SW 1271 (cell line): ENCODE results near the gene STAT1.

Experiments used
- DNase-seq, 2 experiments: peaks; one replicate each; lab custom pipeline; 2025; lab: John Stamatoyannopoulos, UW

The STAT1 gene

GRCh38 chr2:191031256-191031655, 17.3 kb upstream of the STAT1 start:
- DNase-seq = no peak

- DNase-seq = peak; percentile 19 to 43
These were observed 16.7 kb upstream of the STAT1 start for GRCh38 chr2:191030521-191031154.

DNA sequence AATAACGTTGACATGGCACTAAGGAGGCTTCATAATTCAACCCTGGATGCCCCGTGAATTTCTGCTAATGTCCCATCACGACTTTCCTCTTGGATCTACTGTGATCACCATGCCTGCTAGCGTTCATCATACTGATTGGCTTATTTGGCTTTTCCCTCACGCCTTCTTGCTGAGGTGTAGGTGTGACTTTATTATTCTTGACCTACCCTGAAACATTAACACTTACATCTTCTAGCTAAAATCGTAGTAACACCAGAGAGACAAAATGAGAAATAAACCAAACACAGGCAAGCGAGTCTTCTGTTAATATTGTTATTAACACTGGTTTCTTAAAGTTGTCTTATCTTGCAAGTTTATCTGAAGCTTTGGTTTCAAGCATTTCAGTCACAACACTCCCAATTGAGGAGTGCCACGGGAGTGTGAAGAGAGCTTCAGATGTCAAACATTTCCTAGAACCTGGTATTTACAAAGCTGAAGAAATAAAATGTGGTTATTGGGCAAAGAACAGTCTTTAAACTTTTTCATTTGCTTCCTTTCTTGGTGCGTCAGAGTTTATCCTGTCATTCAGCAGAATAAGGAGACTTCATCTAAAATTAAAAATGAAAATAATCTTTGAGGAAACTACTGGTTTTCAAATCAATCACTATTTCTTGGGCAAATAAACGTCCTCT, 15.4 kb upstream of the STAT1 start:
- DNase-seq = no peak

GRCh38 chr2:191026377-191026776, 12.4 kb upstream of the STAT1 start:
- no peak for DNase-seq

- no peak for DNase-seq
These were observed 11.2 kb upstream of the STAT1 start for GRCh38 chr2:191025135-191025534.

DNA sequence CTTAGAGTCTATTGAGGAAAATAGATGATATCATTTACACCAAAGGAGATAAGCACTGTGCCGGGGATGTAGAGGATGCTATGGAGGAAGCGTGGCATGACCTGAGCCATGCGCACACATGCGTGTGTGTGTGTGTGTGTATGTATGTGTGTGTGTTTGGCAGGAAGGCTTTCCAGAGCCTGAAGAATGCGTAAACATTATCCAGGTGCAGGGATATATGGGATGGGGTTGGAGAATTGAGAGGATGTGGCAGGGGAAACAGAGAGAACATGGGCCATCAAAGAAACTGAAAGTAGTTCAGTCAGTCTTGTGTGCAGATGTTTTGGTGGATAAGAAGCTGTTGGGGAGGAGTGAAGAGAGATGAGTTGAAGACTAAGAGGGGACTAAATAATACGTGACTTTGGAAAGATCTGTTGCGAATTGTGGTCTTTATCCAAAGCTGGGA, 9.3 kb upstream of the STAT1 start:
- no peak for DNase-seq

DNA sequence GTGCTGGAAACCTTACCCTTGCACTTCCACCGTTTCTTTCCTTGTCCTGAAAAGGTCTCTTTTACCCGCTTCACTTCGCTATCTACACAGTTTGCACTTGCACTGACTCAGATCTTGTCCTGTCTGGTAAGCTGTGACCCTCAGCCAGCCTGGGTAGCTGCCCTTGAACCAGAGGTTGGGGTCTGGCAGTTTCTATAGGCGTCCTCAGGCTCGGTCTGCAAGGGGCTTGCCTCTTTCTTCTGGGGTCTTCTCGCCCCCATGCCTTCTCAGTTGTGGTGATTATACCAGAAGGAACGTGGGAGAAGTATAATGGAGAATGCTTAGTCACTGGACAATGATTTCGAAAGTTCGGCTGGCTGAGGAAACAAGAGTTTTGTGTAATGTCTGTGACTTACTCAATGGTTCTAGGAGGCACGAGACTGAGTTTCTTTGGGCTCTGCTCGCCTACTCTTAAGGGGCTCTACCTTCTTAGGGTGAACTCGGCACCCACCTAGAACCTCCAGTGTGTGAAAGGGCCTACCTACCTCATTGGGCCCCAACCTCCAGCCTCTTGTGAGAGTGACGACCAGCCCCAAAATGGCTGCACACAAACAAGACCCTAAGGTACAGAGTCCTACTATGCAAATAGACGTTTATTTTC, 6.9 kb upstream of the STAT1 start:
- DNase-seq = peak; percentile 19 to 51

DNA sequence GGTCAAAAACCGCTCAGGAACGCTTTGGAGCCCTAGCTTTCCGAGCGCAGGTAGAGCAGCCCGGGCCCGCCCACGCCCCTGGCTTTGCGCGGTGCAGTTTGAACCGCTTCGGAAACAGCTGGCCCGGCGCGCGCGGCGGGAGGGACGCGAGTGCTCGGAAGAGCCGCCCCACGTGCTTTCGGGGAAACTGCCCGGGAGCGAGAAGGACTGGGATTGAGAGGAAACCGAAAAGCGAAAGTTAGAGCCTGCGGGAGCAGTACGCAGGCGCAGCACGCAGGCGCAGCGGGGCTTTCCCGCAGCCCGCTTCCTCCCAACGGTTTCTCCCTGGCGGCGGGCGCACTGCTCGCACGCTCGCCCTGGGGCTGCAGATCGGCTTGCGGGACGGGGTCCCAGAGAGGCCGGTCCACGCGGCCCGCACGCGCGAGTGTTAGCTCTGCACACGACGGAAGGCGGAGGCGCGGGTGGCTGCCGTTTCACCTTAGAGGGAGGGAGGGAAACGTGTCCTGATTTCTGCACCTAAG, 6.3 kb upstream of the STAT1 start:
- peak; percentile 77 to 97 for DNase-seq

DNA sequence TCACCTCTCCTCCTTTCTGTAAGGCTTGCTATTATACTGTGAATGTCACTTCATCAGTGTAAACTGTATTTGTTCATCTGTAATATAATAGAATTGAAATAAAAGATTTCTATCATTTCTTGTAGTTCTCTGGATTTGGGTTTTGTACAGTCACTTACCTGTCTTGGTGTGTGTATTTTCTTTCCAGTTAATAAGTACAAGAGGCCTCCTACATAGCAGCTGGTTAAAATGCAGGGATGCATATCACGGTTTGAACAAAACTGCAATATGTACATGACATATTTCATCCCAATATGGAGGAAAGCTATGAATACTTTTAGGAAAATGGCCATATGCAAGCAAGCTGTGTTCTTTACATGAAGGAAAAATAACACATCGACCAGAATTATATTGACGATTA, 5.4 kb upstream of the STAT1 start:
- no peak for DNase-seq

- DNase-seq = no peak
These were observed 4.7 kb upstream of the STAT1 start for GRCh38 chr2:191018643-191019119.

GRCh38 chr2:191018048-191018447, 4.1 kb upstream of the STAT1 start:
- DNase-seq = no peak

DNA sequence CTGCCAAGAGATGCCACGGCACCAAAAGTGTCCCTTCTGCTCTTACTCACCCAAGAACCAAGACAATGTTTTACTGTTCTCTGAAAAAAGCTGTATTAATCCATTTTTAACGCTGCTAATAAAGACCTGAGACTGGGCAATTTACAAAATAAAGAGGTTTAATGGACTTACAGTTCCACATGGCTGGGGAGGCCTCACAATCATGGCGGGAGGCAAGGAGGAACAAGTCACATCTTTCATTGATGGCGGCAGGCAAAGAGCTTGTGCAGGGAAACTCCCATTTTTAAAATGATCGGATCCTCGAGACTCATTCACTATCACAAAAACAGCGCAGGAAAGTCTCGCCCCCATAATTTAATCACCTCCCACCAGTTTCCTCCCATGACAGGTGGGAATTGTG, 1.9 kb upstream of the STAT1 start:
- DNase-seq = no peak

GRCh38 chr2:191015239-191015638, 1.3 kb upstream of the STAT1 start:
- no peak for DNase-seq

DNA sequence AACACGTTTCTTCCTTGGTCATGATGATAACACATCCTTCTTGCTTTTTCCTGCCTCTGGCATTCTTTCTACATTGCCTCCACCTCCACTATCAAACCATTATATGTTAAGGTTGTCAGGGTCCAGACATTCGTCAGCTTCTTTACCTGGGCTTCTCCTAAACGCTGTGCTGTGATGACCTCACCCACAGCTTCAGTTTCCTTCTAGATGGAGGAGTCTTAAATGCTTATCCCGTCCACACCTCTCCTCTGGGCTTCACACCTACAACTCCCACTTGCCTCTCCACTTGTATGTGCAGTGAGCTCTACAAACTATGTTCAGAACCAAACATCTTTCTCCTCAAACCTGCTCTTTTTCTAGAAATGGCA, 666 bp upstream of the STAT1 start:
- no peak for DNase-seq

GRCh38 chr2:191013682-191013931, 364 bp downstream of the STAT1 start:
- DNase-seq = peak in 1 of 2 experiments; percentile 75

DNA sequence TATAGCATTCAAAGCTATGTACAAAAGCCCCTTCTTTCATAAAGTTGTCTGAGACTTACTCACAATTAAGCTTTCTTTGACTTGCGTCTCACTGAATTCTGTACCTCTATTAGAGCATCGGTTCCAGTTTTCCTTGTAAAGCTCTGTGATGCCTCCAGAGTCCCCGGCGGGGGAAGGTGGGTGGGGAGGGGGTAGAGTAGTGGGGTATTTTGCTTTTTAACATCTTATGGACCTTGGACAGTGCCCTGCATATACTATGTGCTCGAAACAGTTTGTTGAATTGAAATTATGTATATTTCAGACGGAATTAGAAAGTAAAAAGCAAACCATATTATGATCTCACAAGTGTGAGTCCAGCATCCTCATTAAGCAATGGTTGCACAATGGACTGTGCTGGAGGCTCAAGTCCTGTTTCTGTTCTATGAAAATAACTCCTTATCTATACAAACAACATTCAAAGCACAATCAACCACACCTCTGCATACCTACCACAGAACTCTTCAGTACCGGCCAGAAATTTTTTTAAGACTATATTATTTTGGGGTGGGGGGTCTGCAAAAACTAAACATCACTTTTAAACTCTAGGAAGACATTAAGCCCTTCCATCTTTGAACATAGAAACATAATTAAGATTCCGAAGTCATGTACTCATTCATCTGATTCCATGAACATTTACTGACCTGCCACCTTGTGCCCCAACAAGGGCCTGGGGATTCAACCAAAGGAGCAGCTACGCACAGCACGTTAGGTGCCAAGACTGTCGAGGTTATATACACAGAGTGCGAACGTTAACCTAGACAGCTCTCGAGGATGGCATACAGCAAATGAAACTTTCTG, 908 bp downstream of the STAT1 start:
- no peak for DNase-seq

- DNase-seq = no peak
These were observed 1.6 kb downstream of the STAT1 start for GRCh38 chr2:191012346-191012745.

DNA sequence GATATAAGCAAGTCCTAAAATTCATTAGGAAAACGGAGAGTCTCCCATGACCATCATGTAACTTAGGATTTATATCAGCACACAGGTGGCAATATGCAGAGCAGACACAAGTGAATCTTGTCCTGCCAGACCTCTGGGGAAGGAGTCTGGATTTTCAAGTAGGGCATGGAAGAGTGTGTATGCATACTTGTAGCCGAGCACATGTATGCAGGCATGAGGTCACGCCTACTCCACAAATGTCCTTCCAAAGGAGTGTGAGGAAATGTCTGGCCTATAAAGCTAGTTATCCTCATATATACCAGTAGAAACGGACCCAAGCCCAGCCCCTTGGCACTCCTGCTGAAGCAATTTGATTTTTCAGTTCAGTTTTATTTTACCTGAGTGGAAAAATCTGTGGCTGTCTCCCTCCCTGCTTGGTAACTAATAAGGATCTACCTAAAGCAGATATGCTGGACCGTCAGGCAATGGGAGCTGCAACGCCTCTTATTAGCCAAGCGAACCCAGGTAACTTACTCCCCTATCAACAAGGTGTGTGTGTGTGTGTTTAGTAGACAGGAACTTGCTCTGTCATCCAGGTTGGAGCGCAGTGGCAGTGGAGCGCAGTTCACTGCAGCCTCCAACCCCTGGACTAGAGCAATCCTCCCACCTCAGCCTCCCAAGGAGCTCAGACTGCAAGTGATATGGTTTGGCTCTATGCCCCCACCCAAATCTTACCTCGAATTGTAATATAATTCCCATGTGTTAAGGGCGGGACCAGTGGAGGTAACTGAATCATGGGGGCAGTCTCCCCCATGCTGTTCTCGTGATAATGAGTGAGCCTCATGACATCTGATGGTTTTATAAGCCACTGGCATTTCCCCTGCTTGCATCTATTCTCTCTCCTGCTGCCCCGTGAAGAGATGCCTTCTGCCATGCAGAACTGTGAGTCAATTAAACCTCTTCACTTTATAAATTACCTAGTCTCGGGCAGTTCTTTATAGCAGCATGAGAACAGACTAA, 2.8 kb downstream of the STAT1 start:
- DNase-seq = no peak

- DNase-seq = no peak
These were observed 4.2 kb downstream of the STAT1 start for GRCh38 chr2:191009541-191010374.

DNA sequence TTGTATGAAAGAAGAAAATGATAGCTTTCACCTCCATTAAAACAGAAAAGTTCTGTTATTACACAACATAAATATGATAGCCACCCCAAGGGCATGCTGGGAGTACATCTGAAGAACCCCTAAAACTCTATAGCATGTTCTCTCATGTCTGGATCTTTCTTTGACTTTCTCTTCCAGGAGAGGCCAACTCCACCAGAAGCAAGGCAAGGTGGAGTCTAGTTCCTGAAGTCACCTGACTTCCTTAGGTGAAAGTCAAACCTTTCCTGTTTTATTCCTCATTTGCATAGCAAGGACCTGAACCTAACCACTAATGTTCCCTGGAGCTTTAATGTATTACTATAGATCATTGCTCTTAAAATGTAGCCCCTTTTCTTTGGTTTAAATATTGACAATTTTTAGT, 5.7 kb downstream of the STAT1 start:
- no peak for DNase-seq
